Astrocyte (in vitro differentiated cells and primary cell): ENCODE measurements around the gene SLC6A11.

Experiments
- CTCF ChIP-seq: IDR thresholded peaks from 2 replicates; pipeline ENCODE4 v1.5.1; 2011; ENCODE audit warnings: low read depth, mild to moderate bottlenecking, inconsistent platforms, low read length, moderate library complexity; ENCODE audit not compliant: insufficient read depth
- EZH2 ChIP-seq: IDR thresholded peaks from 2 replicates; pipeline ENCODE4 v1.6.1; 2012; ENCODE audit warnings: mild to moderate bottlenecking, low read length, inconsistent platforms; ENCODE audit not compliant: insufficient read depth

GRCh38 chr3:10972072-10972782 lies 156.2 kb downstream of the SLC6A11 start:
- TF ChIP-seq CTCF: no peak
- no peak for TF ChIP-seq EZH2
